H1 (cell line): Measurements from ENCODE around the gene DUSP2. TPM values are rescaled to one million over a fixed set of nuclear protein-coding genes. Genes with fewer than 3 reads are reported as not detected.

Experiments
- CTCF ChIA-PET: fragments of 300-600 bp; sonication (Branson Sonifier 250); formaldehyde crosslinking; loops from one replicate; lab custom pipeline; 2021; ENCODE audit not compliant: partially characterized antibody; lab: Charles Lee
- POLR2A ChIA-PET: fragments of 300-600 bp; sonication (Branson Sonifier 250); formaldehyde crosslinking; loops from one replicate; lab custom pipeline; 2021; ENCODE audit warnings: inconsistent platforms; ENCODE audit not compliant: partially characterized antibody; lab: Charles Lee
- DNase-seq, 2 experiments: peaks; one replicate each; pipeline versions ENCODE4 v3.0.0 to v3.0.0-alpha.2; 2010 to 2022; ENCODE audit warnings: low spot score in 2 of 2, low read depth in 1 of 2, mixed read lengths in 1 of 2
- FAIRE-seq: peaks from 2 replicates; lab custom pipeline; 2011; peaks lifted over from hg19 to GRCh38; lab: Jason Lieb, UNC
- H2AFZ ChIP-seq: 2 replicates; pipeline ENCODE4 v1.8.1; 2012; ENCODE audit warnings: low read length, inconsistent platforms
- H2AK5ac ChIP-seq: 2 replicates; pipeline ENCODE4 v1.6.1; 2013; ENCODE audit warnings: low read depth, low read length
- H2BK120ac ChIP-seq: replicated peaks from 2 replicates; pipeline ENCODE3; 2013; ENCODE audit warnings: low read depth, low read length, inconsistent platforms
- H2BK12ac ChIP-seq: 2 replicates; pipeline ENCODE4 v1.6.1; 2013; ENCODE audit warnings: low read depth, low read length
- H2BK15ac ChIP-seq: 2 replicates; pipeline ENCODE4 v1.6.1; 2013; ENCODE audit warnings: low read length
- H2BK20ac ChIP-seq: 2 replicates; pipeline ENCODE4 v1.6.1; 2013; ENCODE audit warnings: low read length
- H2BK5ac ChIP-seq: 2 replicates; pipeline ENCODE4 v1.6.1; 2013; ENCODE audit warnings: low read depth, low read length
- H3K14ac ChIP-seq: 2 replicates; pipeline ENCODE4 v1.6.1; 2013; ENCODE audit warnings: inconsistent platforms; ENCODE audit not compliant: insufficient read length
- H3K18ac ChIP-seq: 2 replicates; pipeline ENCODE4 v1.6.1; 2013; ENCODE audit warnings: low read length; ENCODE audit errors: extremely low read depth
- H3K23ac ChIP-seq: 2 replicates; pipeline ENCODE4 v1.6.1; 2013; ENCODE audit warnings: inconsistent platforms; ENCODE audit not compliant: insufficient read length
- H3K23me2 ChIP-seq: 2 replicates; pipeline ENCODE4 v1.6.1; 2013; ENCODE audit warnings: low read depth, low read length
- H3K27ac ChIP-seq: 2 replicates; pipeline ENCODE4 v1.6.1; 2011; ENCODE audit warnings: low read depth, low read length, inconsistent platforms
- H3K27me3 ChIP-seq, 4 experiments: replicated peaks in 1 of 4; 1 replicate in 1 of 4; 2 replicates in 3 of 4; pipeline versions ENCODE4 v1.6.1 to v1.8.1; 2011 to 2013; ENCODE audit warnings: low read length in 3 of 4, mild to moderate bottlenecking in 3 of 4, inconsistent platforms in 2 of 4, mixed read lengths in 2 of 4, moderate library complexity in 1 of 4; ENCODE audit not compliant: control insufficient read depth in 3 of 4, insufficient read depth in 3 of 4; ENCODE audit errors: extremely low read depth in 1 of 4
- H3K36me3 ChIP-seq, 4 experiments: 2 replicates each; pipeline versions ENCODE4 v1.6.1 to v1.8.1; 2011 to 2013; ENCODE audit warnings: mild to moderate bottlenecking in 4 of 4, low read length in 3 of 4, moderate library complexity in 2 of 4, control low read depth in 1 of 4, inconsistent platforms in 1 of 4; ENCODE audit not compliant: insufficient read depth in 4 of 4, control insufficient read depth in 2 of 4
- H3K4ac ChIP-seq: replicated peaks from 2 replicates; pipeline ENCODE3; 2013; ENCODE audit warnings: low read length, low read depth, mixed read lengths, inconsistent platforms; ENCODE audit not compliant: insufficient read length
- H3K4me1 ChIP-seq, 4 experiments: replicated peaks in 1 of 4; 1 replicate in 1 of 4; 2 replicates in 3 of 4; pipeline versions ENCODE4 v1.6.1 to v1.8.1; 2011 to 2013; ENCODE audit warnings: low read length in 3 of 4, inconsistent platforms in 2 of 4, mixed read lengths in 1 of 4; ENCODE audit not compliant: insufficient read depth in 4 of 4, control insufficient read depth in 3 of 4
- H3K4me2 ChIP-seq, 2 experiments: 2 replicates each; pipeline versions ENCODE4 v1.6.1 to v1.8.1; 2011 to 2013; ENCODE audit warnings: low read depth in 2 of 2, low read length in 2 of 2, control low read depth in 1 of 2, inconsistent platforms in 1 of 2, mild to moderate bottlenecking in 1 of 2; ENCODE audit not compliant: insufficient read depth in 1 of 2
- H3K4me3 ChIP-seq, 4 experiments: fragments of 200-600, 300-600 bp in 1 of 4; sonication (generic), shearing (Covaris generic), sonication (Bioruptor Twin) in 1 of 4; 2 replicates each; pipeline versions ENCODE4 v1.5.1 to v1.8.1; 2011 to 2016; ENCODE audit warnings: low read length in 4 of 4, low read depth in 3 of 4, control low read depth in 2 of 4, inconsistent platforms in 2 of 4, mild to moderate bottlenecking in 2 of 4, mixed read lengths in 1 of 4, moderate library complexity in 1 of 4; ENCODE audit not compliant: insufficient read depth in 2 of 4; ENCODE audit errors: extremely low read depth in 1 of 4
- H3K56ac ChIP-seq: replicated peaks from 2 replicates; pipeline ENCODE3; 2013; ENCODE audit warnings: low read depth, mild to moderate bottlenecking, mixed read lengths, low read length, inconsistent platforms; ENCODE audit not compliant: insufficient read length
- H3K79me1 ChIP-seq: 2 replicates; pipeline ENCODE4 v1.6.1; 2013; ENCODE audit warnings: low read depth, low read length, control low read depth
- H3K79me2 ChIP-seq, 2 experiments: 2 replicates each; pipeline versions ENCODE4 v1.6.1 to v1.8.1; 2012 to 2013; ENCODE audit warnings: low read length in 2 of 2, mild to moderate bottlenecking in 2 of 2, inconsistent platforms in 1 of 2; ENCODE audit not compliant: insufficient read depth in 2 of 2, control insufficient read depth in 1 of 2
- H3K9ac ChIP-seq, 4 experiments: replicated peaks in 1 of 4; 1 replicate in 1 of 4; 2 replicates in 3 of 4; pipeline versions ENCODE4 v1.6.1 to v1.8.1; 2011 to 2013; ENCODE audit warnings: low read depth in 3 of 4, low read length in 3 of 4, control low read depth in 2 of 4, mild to moderate bottlenecking in 2 of 4, moderate library complexity in 2 of 4, inconsistent platforms in 1 of 4; ENCODE audit errors: extremely low read depth in 1 of 4
- H3K9me3 ChIP-seq, 2 experiments: 2 replicates each; pipeline versions ENCODE4 v1.6.1 to v1.8.1; 2012 to 2013; ENCODE audit warnings: mild to moderate bottlenecking in 2 of 2, moderate library complexity in 2 of 2, control low read depth in 1 of 2, inconsistent platforms in 1 of 2, low read depth in 1 of 2, low read length in 1 of 2, mixed read lengths in 1 of 2; ENCODE audit not compliant: insufficient read depth in 2 of 2
- H4K20me1 ChIP-seq, 2 experiments: replicated peaks in 1 of 2; 2 replicates each; pipeline versions ENCODE3 to v1.8.1; 2011 to 2013; ENCODE audit warnings: inconsistent platforms in 2 of 2, low read length in 2 of 2, mild to moderate bottlenecking in 1 of 2; ENCODE audit not compliant: insufficient read depth in 2 of 2, control insufficient read depth in 1 of 2
- H4K5ac ChIP-seq: 2 replicates; pipeline ENCODE4 v1.6.1; 2013; ENCODE audit warnings: low read length, low read depth, mixed read lengths, inconsistent platforms; ENCODE audit not compliant: insufficient read length
- H4K8ac ChIP-seq: 2 replicates; pipeline ENCODE4 v1.8.0; 2013; ENCODE audit warnings: mild to moderate bottlenecking, moderate library complexity, low read length, inconsistent platforms; ENCODE audit not compliant: insufficient read depth; ENCODE audit errors: extremely low read depth
- H4K91ac ChIP-seq: replicated peaks from 2 replicates; pipeline ENCODE3; 2013; ENCODE audit warnings: low read length, mixed read lengths, inconsistent platforms; ENCODE audit not compliant: insufficient read length
- TAF7 ChIP-seq: optimal IDR thresholded peaks from 2 replicates; pipeline ENCODE3; 2011; ENCODE audit warnings: low read depth, mild to moderate bottlenecking, inconsistent platforms, low read length, moderate library complexity, borderline replicate concordance
- TCF12 ChIP-seq: IDR thresholded peaks from 2 replicates; pipeline ENCODE4 v1.6.1; 2011; ENCODE audit warnings: low read depth, mild to moderate bottlenecking, low read length
- WGBS, 2 experiments: shearing (Covaris generic) in 1 of 2; methylation state at CpG; one replicate each; pipeline versions ENCODE4 v1.1.6 to v1.1.7; 2013 to 2015; ENCODE audit warnings: low lambda C conversion rate in 2 of 2, mixed read lengths in 2 of 2, inconsistent platforms in 1 of 2, low coverage in 1 of 2, missing lambda C conversion rate in 1 of 2; ENCODE audit not compliant: insufficient replicate concordance in 2 of 2, insufficient coverage in 1 of 2, insufficient read length in 1 of 2; ENCODE audit errors: extremely low coverage in 1 of 2, missing lambda C conversion rate in 1 of 2; 5-methylcytosine and 5-hydroxymethylcytosine counted together
- polyA plus RNA-seq, 7 experiments: library from polyadenylated mRNA; depleted of rRNA in 3 of 7; stranded (reverse) in 5 of 7; unstranded in 2 of 7; fragments of >200 nt in 5 of 7; fragments of 200-250 nt in 2 of 7; gene quantifications; 1 replicate in 5 of 7; 2 replicates in 1 of 7; 4 replicates in 1 of 7; pipeline versions ENCODE4 v1.2.1 to v1.2.3, GENCODE V29; 2011 to 2013; ENCODE audit warnings: missing spikeins in 2 of 7, mixed read lengths in 2 of 7
- total RNA-seq: library from RNA; stranded (reverse); fragmentation: NEBNext Ultra II Directional; extraction: Animal tissue kit (Norgen Biotek cat#: 25700); gene quantifications from 2 replicates; pipeline ENCODE4 v1.2.1, GENCODE V29; 2021
- TF ChIP-seq, protein P1 (sequence below): IDR thresholded peaks from 2 replicates; pipeline ENCODE4 v1.6.1; 2012; ENCODE audit warnings: low read length, inconsistent platforms

DUSP2 gene
- total and polyA plus RNA-seq, 2 of the 8 experiments (the other 6 are each of a cell fraction or from before 2014, with no cell fraction given): 10.1 to 10.4 TPM

DNA sequence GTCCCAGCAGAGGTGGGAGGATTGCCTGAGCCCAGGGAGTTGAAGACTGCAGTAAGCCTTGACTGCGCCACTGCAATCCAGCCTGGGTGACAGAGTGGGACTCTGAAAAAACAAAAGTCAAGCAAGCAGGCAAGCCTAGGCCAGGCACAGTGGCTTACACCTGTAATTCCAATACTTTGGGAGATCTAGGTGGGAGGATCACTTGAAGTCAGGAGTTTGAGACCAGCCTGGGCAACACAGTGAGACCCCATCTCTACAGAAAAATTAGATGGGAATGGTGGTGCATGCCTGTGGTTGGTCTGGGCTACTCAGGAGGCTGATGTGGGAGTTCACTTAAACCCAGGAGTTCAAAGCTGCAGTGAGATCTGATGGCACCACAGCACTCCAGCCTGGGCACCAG, 34.8 kb upstream of the DUSP2 start:
- no peaks in the 10 kb centered on the region for H3K23me2 ChIP-seq
- H3K18ac ChIP-seq: no peak overlapping the region
- no peak for TF ChIP-seq TAF7
- TF ChIP-seq, protein P1, sequence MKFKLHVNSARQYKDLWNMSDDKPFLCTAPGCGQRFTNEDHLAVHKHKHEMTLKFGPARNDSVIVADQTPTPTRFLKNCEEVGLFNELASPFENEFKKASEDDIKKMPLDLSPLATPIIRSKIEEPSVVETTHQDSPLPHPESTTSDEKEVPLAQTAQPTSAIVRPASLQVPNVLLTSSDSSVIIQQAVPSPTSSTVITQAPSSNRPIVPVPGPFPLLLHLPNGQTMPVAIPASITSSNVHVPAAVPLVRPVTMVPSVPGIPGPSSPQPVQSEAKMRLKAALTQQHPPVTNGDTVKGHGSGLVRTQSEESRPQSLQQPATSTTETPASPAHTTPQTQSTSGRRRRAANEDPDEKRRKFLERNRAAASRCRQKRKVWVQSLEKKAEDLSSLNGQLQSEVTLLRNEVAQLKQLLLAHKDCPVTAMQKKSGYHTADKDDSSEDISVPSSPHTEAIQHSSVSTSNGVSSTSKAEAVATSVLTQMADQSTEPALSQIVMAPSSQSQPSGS: no peak
- TF ChIP-seq TCF12: no peak
- no peaks in the 10 kb centered on the region for H3K9me3 ChIP-seq
- H2BK15ac ChIP-seq: no peak overlapping the region
- H4K20me1 ChIP-seq: peaks cover 0 to 5% of the 10 kb centered on the region in 2 experiments
- no peaks in the 10 kb centered on the region for H3K27me3 ChIP-seq
- H2AK5ac ChIP-seq: no peak overlapping the region
- no peaks in the 10 kb centered on the region for H3K79me2 ChIP-seq
- ChIA-PET POLR2A (interaction anchor here (1.2 kb wide), 1 partner anchor 31 kb away, joined by 4 read pairs; no protein-coding TSS in a partner anchor), CTCF (interaction anchor here (0.8 to 2.8 kb wide), 7 partner anchors 22 to 187 kb away, joined by 3 to 12 read pairs (median 3); partner anchors contain the start of gene ASTL)
- H2AFZ ChIP-seq: no peak overlapping the region
- no peak overlapping the region for H2BK20ac ChIP-seq
- H3K79me1 ChIP-seq: no peaks in the 10 kb centered on the region
- DNase-seq (no peak), FAIRE-seq (no peak)
- no peak overlapping the region for H2BK5ac ChIP-seq
- WGBS, 2 experiments: 83% methylated on average over 1 of the region's 1 CpG; no CpG with 5 or more reads in 1 of the 2 experiments
- H4K91ac ChIP-seq: no peak overlapping the region
- no peak overlapping the region for H3K4ac ChIP-seq
- no peak overlapping the region for H4K8ac ChIP-seq
- no peak overlapping the region for H2BK120ac ChIP-seq
- no peak overlapping the region for H3K56ac ChIP-seq
- H3K9ac ChIP-seq: no peak overlapping the region
- no peak overlapping the region for H2BK12ac ChIP-seq
- H3K36me3 ChIP-seq: peaks cover 0 to 11% (median 5%) of the 10 kb centered on the region in 4 experiments; a peak in 5 of 8 replicates
- no peak overlapping the region for H4K5ac ChIP-seq
- H3K23ac ChIP-seq: no peak overlapping the region
- H3K14ac ChIP-seq: no peak overlapping the region
- H3K4me1 ChIP-seq: no peaks in the 10 kb centered on the region
- H3K27ac ChIP-seq: no peak overlapping the region
- H3K4me3 ChIP-seq: no peak overlapping the region
- H3K4me2 ChIP-seq: no peak overlapping the region
